ENCODE measurements around the gene HSD17B12.

The HSD17B12 gene

DNA sequence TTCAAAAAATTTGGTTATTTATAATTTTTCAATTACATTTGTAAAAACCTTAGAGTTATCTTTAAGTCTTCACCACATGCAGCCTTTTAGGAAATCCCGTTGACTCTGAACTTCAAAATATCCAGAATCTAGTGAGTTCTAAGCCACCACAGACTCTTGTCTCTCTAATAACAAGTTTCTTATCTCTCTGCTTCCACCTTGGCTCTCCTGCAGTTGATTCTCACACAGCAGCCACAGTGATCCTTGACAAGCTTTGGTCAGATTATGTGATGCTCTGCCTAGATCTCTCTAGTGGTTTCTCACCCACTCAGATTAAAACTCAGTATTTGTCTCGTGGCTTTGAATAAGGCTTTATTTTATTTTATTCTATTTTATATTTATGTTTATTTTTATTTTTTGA lies 8.6 kb downstream of the HSD17B12 start:
- Histone ChIP-seq H3K27ac (no peak overlapping the region), H3K36me3 (peaks cover 0 to 3% (median 0%) of the 10 kb centered on the region in 3 donors), H3K4me3 (no peak overlapping the region), H3K4me1 (peaks cover 0 to 32% (median 11%) of the 10 kb centered on the region in 4 donors), H3K27me3 (no peaks in the 10 kb centered on the region), H3K9me3 (no peaks in the 10 kb centered on the region)
- no peak for DNase-seq
- TF ChIP-seq, protein P1, sequence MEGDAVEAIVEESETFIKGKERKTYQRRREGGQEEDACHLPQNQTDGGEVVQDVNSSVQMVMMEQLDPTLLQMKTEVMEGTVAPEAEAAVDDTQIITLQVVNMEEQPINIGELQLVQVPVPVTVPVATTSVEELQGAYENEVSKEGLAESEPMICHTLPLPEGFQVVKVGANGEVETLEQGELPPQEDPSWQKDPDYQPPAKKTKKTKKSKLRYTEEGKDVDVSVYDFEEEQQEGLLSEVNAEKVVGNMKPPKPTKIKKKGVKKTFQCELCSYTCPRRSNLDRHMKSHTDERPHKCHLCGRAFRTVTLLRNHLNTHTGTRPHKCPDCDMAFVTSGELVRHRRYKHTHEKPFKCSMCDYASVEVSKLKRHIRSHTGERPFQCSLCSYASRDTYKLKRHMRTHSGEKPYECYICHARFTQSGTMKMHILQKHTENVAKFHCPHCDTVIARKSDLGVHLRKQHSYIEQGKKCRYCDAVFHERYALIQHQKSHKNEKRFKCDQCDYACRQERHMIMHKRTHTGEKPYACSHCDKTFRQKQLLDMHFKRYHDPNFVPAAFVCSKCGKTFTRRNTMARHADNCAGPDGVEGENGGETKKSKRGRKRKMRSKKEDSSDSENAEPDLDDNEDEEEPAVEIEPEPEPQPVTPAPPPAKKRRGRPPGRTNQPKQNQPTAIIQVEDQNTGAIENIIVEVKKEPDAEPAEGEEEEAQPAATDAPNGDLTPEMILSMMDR (IDR thresholded peaks at IDR 0.05) = no peak
- intact Hi-C loops (cut with DNase I; ENCODE audit: low total_unique reads) = loop anchor here (5.0 kb wide), 1 partner anchor 363 kb away; no protein-coding TSS in a partner anchor

DNA sequence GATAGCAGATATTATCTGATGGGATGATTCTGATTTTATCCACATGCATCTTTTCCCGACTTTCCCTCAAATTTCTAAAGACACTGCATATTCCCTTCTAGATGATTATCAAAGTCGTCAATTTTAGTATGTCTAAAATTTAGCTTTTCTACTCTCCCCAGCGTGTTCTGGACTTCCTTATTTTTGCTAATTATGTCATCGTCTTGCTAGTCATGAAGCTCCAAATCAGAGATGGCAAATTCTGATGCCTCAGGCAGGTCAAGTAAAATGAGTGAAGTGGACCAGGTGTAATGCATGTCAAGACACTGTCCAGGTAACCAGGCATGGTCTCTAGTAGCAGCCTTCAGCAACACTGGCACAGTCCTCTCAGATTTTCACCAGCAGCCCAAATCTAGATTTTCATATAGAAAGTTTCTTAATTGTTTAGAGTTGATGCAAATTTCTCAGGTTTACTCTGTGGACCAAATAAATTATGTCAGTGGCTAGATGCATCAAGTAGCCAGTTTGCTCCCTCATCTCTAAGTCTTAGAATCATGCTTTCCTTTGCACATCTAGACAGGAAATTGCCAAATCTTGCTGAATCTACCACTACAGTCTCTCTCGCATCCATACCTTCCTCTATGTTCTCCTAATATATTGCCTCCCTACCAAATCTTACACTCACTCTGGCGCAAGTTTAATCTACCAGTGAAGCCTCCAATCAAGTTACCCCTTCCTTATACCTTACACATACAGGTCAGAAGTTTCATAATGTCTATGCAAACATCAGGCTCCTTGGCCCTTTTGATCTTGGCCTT lies 10.6 kb downstream of the HSD17B12 start:
- DNase-seq = no peak
- Histone ChIP-seq H3K27ac (no peak overlapping the region), H3K4me1 (peaks cover 0 to 25% (median 11%) of the 10 kb centered on the region in 4 donors), H3K27me3 (no peaks in the 10 kb centered on the region), H3K9me3 (no peaks in the 10 kb centered on the region), H3K4me3 (no peak overlapping the region), H3K36me3 (peaks cover 0 to 3% (median 0%) of the 10 kb centered on the region in 3 donors)
- TF ChIP-seq, protein P1 (IDR thresholded peaks at IDR 0.05) = no peak
- intact Hi-C loops (cut with DNase I; ENCODE audit: low total_unique reads) = no loop called here

DNA sequence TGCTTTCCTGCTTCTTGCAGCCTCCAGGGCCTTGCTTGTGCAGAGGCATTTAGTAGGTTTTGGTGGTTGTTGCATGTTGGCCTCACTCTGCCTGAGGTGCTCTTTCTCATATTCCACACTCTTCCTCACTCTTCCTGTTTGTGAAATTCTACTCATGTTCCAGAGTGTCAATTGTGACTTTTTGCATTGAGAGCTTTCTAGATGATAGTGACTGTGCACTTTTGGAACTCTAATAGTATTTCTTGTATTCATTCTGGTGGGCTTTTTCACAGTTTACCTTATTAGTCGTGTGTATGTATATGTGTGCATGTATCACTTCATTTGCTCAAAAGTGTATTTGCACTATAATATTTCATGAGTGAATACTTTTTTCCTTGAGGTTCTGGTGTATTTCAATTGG lies 11.3 kb downstream of the HSD17B12 start:
- no peak for DNase-seq
- no peaks in the 10 kb centered on the region for H3K9me3 ChIP-seq
- H3K27ac ChIP-seq = no peak overlapping the region
- H3K4me1 ChIP-seq = peaks cover 0 to 18% (median 11%) of the 10 kb centered on the region in 4 donors
- no peaks in the 10 kb centered on the region for H3K27me3 ChIP-seq
- peaks cover 0 to 3% (median 0%) of the 10 kb centered on the region in 3 donors for H3K36me3 ChIP-seq
- H3K4me3 ChIP-seq = no peak overlapping the region
- intact Hi-C loops (cut with DNase I; ENCODE audit: low total_unique reads) = no loop called here
- TF ChIP-seq, protein P1 (IDR thresholded peaks at IDR 0.05) = no peak

DNA sequence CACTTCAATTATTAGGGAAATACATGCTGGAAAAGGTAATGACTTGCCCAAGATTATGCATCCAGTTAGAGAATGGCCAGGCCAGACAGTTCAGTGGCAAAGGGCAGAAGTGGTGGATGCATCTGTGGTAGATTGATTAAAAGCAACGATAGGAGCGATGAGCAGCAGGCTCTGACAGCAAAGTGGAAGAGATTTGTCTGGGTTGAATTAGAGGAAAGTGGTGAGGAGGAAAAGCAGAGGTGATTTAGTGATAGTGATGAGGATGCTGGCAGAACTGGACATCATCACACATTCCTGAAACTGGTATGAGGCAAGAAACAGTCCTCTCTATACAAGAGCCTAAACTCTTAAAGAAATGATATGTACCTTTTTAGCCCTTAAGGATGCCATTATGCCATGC lies 12.5 kb downstream of the HSD17B12 start:
- no peak for DNase-seq
- TF ChIP-seq, protein P1 (IDR thresholded peaks at IDR 0.05) = no peak
- no peaks in the 10 kb centered on the region for H3K9me3 ChIP-seq
- no peaks in the 10 kb centered on the region for H3K27me3 ChIP-seq
- peaks cover 0 to 3% (median 0%) of the 10 kb centered on the region in 3 donors for H3K36me3 ChIP-seq
- peaks cover 0 to 5% (median 1%) of the 10 kb centered on the region in 4 donors for H3K4me1 ChIP-seq
- intact Hi-C loops (cut with DNase I; ENCODE audit: low total_unique reads) = no loop called here
- H3K27ac ChIP-seq = no peak overlapping the region
- no peak overlapping the region for H3K4me3 ChIP-seq

DNA sequence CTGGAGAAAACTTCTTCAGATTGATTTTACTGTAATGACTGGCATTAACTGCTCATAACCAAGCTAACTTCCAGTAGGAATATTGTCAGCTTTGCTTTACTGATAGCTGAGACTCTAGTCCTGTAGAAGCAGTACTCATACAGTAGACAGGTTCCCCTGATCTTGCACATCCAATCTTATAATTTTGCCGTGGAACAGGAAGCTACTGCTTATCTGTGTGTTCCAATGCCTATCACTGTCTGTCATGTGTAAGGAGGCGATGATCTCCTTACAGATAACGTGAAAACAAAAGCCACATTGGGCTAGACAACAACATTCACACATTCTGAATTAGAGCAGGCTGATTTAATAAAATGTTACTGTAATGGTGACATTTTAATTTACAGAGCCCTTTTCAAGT lies 13.2 kb downstream of the HSD17B12 start:
- Histone ChIP-seq H3K4me1 (no peaks in the 10 kb centered on the region), H3K27ac (no peak overlapping the region), H3K4me3 (no peak overlapping the region), H3K9me3 (no peaks in the 10 kb centered on the region), H3K27me3 (no peaks in the 10 kb centered on the region), H3K36me3 (peaks cover 0 to 3% (median 0%) of the 10 kb centered on the region in 3 donors)
- intact Hi-C loops (cut with DNase I; ENCODE audit: low total_unique reads) = no loop called here
- no peak for DNase-seq
- TF ChIP-seq, protein P1 (IDR thresholded peaks at IDR 0.05) = no peak
